Epithelial cell of esophagus (primary cell): ENCODE data around the gene MCU.

Experiments used
- DNase-seq: peaks from one replicate; pipeline ENCODE4 v3.0.0; 2010; ENCODE audit warnings: low read depth
- H3K4me3 ChIP-seq: 2 replicates; pipeline ENCODE4 v1.5.1; 2011; ENCODE audit warnings: mild to moderate bottlenecking, low read length, control low read depth
- CTCF ChIP-seq: IDR thresholded peaks from 2 replicates; pipeline ENCODE4 v1.5.1; 2011; ENCODE audit warnings: low read depth, mild to moderate bottlenecking, low read length, control low read depth, inconsistent platforms; ENCODE audit not compliant: insufficient read depth; ENCODE audit errors: missing control alignments

Gene MCU

GRCh38 chr10:72814099-72814790 lies 122.3 kb downstream of the MCU start:
- DNase-seq: no peak
- no peak overlapping the region for H3K4me3 ChIP-seq
- no peak for TF ChIP-seq CTCF

DNA sequence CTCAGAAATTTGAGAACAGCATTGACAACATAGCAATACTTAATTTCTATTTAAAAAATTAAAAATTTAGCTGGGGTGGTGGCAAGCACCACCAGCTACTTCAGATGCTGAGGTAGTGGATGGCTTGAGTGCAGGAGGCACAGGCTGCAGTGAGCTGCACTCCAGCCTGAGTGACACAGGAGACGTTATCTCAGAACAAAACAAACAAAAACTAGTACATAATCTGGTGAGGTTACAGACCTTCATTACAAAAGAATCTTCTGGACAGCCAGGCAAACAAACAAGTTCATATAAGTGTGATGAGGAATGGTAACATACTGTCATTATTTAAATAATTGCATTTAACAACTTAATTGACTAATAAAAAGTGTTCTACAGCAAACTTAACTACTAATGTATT lies 124.6 kb downstream of the MCU start:
- no peak for TF ChIP-seq CTCF
- H3K4me3 ChIP-seq: no peak overlapping the region
- no peak for DNase-seq

- H3K4me3 ChIP-seq: no peak overlapping the region
- no peak for TF ChIP-seq CTCF
- no peak for DNase-seq
Measured at GRCh38 chr10:72818076-72818475, 126.1 kb downstream of the MCU start.

DNA sequence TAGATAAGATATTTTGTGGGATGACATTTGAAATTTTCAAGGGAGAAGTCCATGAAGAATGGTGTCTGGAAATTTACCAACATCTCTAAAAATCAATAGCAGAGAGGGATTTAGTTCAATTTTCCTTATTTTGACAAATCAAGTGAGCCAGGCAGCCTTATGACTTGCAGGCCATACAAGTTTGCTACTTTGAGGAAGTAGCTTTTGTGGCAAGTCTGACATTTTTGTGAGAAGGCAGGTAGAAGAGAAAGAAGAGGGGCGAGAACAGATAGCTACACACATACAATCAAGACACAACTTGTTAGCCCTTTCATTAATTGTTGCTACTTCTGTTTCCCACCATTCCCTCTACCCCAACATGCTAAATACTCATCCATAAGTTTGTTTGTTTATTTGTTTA lies 127.1 kb downstream of the MCU start:
- no peak for TF ChIP-seq CTCF
- no peak for DNase-seq
- H3K4me3 ChIP-seq: no peak overlapping the region

GRCh38 chr10:72821606-72822005 lies 129.7 kb downstream of the MCU start:
- no peak overlapping the region for H3K4me3 ChIP-seq
- TF ChIP-seq CTCF: no peak
- no peak for DNase-seq

DNA sequence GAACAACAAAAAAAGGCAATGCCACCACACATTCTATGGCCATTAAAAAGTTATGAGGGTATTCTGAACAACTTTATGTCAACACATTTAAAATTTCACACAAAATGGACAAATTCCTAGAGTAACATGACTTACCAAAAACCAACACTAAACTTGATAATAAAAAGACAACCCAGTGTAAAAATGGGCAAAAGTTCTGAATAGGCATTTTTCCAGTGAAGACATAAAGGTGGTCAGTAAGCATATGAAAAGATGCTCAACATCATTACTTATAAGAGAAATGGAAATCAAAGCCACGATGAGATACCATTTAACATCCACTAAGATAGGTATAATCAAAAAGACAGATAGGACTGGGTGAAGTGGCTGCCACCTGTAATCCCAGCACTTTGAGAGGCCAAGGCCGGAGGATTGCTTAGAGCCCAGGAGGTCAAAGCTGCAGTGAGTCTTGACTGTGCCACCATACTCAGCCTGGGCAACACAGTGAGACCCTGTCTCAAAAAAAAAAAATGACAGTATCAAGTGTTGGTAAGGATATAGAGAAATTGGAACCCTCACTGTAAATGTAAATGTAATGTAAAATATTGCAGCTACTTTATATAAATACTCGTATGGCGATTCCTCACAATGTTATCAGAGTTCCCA lies 130.5 kb downstream of the MCU start:
- DNase-seq: no peak
- no peak overlapping the region for H3K4me3 ChIP-seq
- no peak for TF ChIP-seq CTCF

GRCh38 chr10:72825163-72825562 lies 133.2 kb downstream of the MCU start:
- no peak overlapping the region for H3K4me3 ChIP-seq
- no peak for TF ChIP-seq CTCF
- no peak for DNase-seq
